GM21423 (cell line): ENCODE data around the gene YRDC.
"Not testable (repeated sequence)": the region's sequence is repeated elsewhere in the genome, so short reads cannot be mapped to it uniquely, and the experiment has no call there.

Source experiments
- ATAC-seq: cut with Tn5 transposase; IDR thresholded peaks from one replicate; pipeline ENCODE4 v1.9.1; 2021; ENCODE audit warnings: mild to moderate bottlenecking, moderate library complexity; ENCODE audit not compliant: unreplicated experiment

YRDC gene

GRCh38 chr1:37776946-37777516 lies 31.0 kb downstream of the YRDC start:
- ATAC-seq, result no peak

DNA sequence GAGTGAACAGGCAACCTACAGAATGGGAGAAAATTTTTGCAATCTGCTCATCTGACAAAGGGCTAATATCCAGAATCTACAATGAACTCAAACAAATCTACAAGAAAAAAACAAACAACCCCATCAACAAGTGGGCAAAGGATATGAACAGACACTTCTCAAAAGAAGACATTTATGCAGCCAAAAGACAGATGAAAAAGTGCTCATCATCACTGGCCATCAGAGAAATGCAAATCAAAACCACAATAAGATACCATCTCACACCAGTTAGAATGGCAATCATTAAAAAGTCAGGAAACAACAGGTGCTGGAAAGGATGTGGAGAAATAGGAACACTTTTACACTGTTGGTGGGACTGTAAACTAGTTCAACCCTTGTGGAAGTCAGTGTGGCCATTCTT lies 36.6 kb downstream of the YRDC start:
- ATAC-seq, result not testable (repeated sequence)

DNA sequence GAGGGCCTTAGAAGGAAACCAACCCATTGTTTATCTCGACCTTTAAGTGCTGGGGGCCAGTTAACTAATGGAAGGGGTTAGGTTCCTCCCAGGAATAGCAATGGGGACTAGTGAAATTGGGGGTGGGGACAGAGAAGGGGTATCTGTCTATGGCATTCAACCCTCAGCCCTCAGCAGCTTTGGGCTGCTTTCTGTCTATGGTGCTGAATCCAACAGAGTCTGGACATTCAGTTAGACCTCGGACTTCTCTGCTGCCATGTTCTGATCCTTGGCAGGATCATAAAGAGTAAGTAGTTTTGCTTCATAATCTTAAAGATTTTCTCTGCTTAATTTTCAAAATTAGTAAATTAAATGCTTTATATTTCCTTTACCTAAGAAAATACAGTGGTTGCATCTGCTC lies 40.5 kb downstream of the YRDC start:
- ATAC-seq, result no peak

- no peak for ATAC-seq
These were observed 41.9 kb downstream of the YRDC start for GRCh38 chr1:37765916-37766664.

DNA sequence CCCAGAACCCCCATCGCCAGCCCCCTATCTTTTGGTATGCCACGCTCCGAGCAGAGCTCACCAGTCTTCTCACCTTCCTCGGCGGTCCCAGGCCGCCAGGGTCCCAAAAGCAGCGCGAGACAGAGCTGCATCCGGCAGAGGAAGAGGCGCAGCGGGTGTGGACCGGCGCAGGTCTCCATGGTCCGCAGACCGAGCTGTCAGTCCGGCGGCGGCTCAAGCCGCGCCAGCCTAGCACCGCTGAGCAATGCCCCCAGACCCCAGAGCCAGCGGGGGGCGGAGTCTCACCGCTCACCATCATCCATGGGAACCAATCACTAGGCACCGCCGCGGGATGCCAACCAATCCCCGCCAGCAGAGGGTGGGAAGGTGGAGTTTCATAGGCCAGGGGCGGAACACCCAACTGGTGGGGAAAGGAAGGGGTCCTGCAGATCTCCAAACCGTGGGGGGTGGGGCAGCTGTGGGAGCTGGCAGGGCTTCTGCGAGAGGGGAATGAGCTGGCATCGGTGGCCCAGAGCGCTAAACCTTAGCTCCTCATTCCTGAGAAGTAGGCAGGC lies 43.0 kb downstream of the YRDC start, which contains the start of gene EPHA10:
Gene EPHA10, minus strand, starts transcription at position 233 of the 554 bp plus-strand sequence. Its CDS starts 54 bp downstream, at position 179.
- no peak for ATAC-seq

DNA sequence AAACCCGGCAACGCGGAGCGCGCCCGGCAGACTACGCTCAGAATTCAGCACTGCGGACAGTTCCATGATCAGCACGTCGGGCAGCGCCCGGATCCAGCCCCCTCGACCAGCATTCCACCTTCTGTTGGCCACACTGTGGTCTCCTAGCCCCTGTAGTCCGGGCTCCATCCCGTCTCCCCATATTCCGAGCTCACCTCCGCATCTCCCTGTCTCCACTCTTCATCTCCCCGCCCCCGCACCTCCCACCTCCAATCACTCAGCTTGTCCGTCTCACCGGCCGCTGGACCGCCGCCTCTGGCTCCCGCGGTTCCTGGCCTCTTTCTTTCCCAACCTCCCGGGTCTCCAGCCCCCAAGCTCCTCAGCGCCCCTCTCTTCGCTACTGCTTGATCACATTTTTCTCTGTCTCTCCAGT lies 43.6 kb downstream of the YRDC start:
- no peak for ATAC-seq

- no peak for ATAC-seq
These were observed 44.1 kb downstream of the YRDC start for GRCh38 chr1:37763791-37764413.

GRCh38 chr1:37762516-37762915 lies 45.5 kb downstream of the YRDC start:
- ATAC-seq, result no peak

DNA sequence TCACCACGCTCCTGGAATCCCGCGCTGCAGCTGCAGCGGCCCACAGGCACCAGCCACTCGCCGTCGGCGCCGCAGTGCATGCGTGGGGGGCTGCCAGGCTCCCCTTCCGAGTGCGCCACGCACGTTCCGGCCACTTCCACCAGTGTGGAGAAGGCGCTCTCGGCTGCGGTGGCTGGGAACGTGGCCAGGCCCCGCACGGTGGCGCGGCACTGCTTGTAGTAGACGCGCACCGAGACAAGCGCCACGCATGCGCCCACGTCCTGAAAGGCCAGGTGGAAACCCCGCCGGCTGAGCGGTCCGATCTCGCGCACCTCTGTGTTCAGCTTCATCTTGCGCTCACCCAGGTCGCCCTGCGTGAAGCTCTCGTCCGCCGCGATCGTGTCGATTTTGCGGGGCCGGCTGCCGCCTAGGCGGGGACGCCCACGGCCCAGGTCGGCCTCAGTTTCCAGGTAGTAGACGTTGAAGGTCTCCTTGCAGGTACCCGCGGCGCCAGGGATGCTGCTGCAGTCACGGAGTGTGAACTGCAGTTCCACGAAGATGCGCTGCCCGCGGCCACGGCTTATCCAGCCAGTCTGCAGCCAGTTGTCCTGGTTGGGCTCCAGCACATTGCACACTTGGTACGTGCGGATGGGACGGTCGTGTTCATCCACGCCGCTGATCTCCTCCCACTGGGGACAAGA lies 46.5 kb downstream of the YRDC start:
- no peak for ATAC-seq

DNA sequence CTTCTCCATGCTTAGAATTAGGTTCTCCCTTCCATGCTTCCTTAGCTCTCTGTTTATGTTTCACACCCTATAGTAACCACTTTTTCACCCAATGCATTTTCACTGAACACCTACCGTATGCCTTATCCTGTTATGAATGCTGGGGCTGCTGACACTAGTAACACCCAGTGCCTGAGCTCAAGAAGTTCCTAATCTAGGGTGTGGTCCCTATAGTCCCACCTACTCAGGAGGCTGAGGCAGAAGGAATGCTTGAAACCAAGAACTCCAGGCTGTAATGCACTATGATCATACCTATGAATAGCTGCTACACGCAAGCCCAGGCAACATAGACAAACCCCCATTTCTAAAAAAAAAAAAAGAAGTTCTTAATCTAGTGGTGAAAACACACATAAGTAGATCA lies 48.6 kb downstream of the YRDC start:
- no peak for ATAC-seq

DNA sequence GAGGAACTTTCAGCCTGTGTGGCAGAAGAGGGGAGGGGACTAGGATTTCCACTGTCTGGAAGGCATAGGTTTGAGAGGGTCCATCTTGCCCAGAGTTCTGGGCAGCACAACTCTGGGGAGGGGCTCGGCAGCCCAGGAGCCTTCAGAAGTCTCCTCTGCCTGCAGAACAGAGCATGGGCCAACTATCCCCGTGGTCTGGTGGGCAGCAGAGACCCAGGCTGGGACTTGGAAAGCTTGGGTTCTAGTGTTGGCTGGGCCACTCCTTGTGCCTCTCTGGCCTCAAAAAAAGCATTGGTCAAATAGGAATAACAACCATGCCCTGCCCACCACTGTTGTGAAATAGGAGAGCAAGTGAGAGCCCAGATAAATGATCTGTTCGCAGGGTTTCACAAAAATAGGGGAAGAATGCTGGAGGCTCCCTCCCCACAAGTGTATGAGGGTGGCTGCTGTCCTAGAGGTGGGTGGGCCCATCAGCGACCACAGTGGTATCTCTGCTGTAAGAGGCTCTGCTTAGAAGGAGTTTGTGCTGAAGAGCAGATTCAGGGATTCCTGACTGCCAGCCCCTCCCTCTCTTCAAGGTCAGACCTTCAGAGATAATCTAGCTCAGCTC lies 52.0 kb downstream of the YRDC start:
- ATAC-seq, result no peak

GRCh38 chr1:37755290-37755689 lies 52.7 kb downstream of the YRDC start:
- ATAC-seq, result no peak

- ATAC-seq, result no peak
These were observed 54.3 kb downstream of the YRDC start for GRCh38 chr1:37753473-37754321.
